AG20443 (cell line): ENCODE data around the gene NCBP3.

Source experiments
- DNase-seq: peaks from one replicate; pipeline ENCODE4 v3.0.0; 2012; ENCODE audit warnings: low spot score, mixed read lengths

NCBP3 gene

DNA sequence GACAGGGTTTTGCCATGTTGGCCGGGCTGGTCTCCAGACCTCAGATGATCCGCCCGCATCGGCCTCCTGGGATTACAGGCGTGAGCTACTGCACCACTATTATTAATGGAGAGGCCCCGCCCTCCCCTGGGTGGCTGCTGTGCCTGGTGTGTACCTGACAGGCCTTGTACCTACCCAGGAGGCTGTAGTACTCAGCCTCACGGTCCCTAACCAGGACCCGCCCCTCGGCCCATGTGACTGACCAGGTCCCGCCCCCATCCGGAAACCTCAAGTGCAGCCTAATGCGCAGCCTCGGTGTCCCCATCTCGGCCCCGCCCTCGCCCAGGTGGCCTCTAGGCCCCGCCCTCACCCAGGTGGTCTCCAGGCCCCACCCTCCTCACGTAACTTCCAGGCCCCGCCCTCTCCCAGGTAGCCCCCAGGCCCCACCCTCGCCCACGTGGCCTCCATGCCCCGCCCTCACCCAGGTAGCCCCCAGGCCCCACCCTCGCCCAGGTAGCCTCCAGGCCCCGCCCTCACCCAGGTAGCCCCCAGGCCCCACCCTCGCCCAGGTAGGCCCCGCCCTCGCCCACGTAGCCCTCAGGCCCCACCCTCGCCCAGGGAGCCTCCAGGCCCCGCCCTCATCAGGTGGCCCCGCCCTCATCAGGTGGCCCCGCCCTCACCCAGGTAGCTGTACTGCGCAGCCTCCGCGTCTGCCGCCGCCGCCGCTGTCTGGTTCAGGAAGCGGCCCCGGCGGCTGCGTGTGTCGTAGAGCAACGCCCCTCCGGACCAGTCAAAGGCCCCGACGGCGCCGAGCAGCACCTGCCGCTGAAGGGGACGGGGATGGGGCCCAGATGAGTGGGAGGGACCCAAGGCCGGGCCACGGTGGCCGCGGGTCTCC, 91.3 kb downstream of the NCBP3 start:
- peak; percentile 29 for DNase-seq

DNA sequence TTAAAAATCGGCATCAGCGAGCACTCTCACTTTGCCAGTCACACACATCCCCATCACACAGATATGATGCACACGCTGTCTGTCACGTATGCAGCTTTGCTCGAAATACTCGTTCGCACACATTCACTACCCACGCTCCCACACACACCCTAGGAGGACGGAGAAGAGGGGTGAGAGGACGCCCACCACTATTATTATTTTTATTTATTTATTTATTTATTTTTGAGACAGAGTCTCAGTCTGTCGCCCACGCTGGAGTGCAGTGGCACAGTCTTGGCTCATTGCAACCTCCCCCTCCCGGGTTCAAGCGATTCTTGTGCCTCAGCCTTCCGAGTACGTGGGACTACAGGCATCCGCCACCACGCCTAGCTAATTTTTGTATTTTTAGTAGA, 92.0 kb downstream of the NCBP3 start:
- no peak for DNase-seq

DNA sequence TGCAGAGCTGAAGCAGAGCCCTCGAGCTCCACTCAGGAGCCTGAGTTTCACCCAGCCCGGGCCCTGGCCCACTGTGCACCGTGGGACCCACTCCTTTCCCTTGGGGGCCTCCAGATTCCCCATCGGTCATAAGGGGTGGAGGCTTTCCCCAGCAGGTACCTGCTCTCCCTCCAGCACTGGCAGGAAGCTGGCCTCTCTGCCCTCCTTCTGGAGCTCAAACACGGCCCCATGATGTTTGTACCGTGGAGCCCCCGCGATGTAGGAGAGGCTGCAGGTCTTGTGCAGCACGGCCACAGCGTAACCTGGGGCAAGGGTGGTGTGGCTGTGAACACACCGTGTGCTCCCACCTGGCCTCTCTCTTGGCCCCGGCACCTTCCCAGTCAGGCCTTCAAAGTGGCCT, 92.4 kb downstream of the NCBP3 start:
- no peak for DNase-seq
